A549 (cell line): ENCODE data around the gene OCSTAMP. TPM values are rescaled to one million over a fixed set of nuclear protein-coding genes. Genes with fewer than 3 reads are reported as not detected.

Experiments
- ATAC-seq, 2 experiments: fragments of 200-7000 bp in 1 of 2; fragments of >200 bp in 1 of 2; cut with Nextera tagmentation in 1 of 2; cut with Tn5 transposase in 1 of 2; 3 replicates each; pipeline versions ENCODE4 v1.8.0 to v1.9.1; 2018 to 2020; ENCODE audit warnings: mild to moderate bottlenecking in 1 of 2, moderate library complexity in 1 of 2
- CTCF ChIA-PET: fragments of 300-600 bp; sonication (Branson Sonifier 250); formaldehyde crosslinking; extraction: SDS; loops from one replicate; lab custom pipeline; 2021; ENCODE audit warnings: antibody characterized with exemption, inconsistent platforms; lab: Yijun Ruan, JAX
- POLR2A ChIA-PET: fragments of 350-600 bp; formaldehyde crosslinking; extraction: SDS; loops from one replicate; lab custom pipeline; 2021; ENCODE audit warnings: antibody characterized with exemption, inconsistent platforms; lab: Yijun Ruan, JAX
- DNase-seq, 2 experiments: peaks; one replicate each; pipeline versions ENCODE4 v3.0.0 to v3.0.0-alpha.2; 2011 to 2016; ENCODE audit warnings: low read depth in 1 of 2, low spot score in 1 of 2
- FAIRE-seq: peaks from 2 replicates; lab custom pipeline; 2011; peaks lifted over from hg19 to GRCh38; lab: Jason Lieb, UNC
- H3K27ac ChIP-seq, 2 experiments: fragments of >200 bp; sonication (Bioruptor Twin); formaldehyde crosslinking; 3 replicates each; pipeline ENCODE4 v1.5.1; 2016 to 2017
- H3K4me1 ChIP-seq: fragments of >200 bp; sonication (Bioruptor Twin); formaldehyde crosslinking; 3 replicates; pipeline ENCODE4 v1.6.1; 2016
- H3K4me2 ChIP-seq: fragments of >200 bp; sonication (Bioruptor Twin); formaldehyde crosslinking; 3 replicates; pipeline ENCODE4 v1.6.1; 2016
- H3K4me3 ChIP-seq: fragments of >200 bp; sonication (Bioruptor Twin); formaldehyde crosslinking; 3 replicates; pipeline ENCODE4 v1.5.1; 2016
- H3K9me3 ChIP-seq: fragments of >200 bp; sonication (Bioruptor Twin); formaldehyde crosslinking; 3 replicates; pipeline ENCODE4 v1.6.1; 2016
- ATOH8 ChIP-seq: fragments of 250-450 bp; sonication (Bioruptor Pico); IDR thresholded peaks from 2 replicates; pipeline ENCODE4 v1.5.0; 2020; ENCODE audit warnings: low read depth, mild to moderate bottlenecking, moderate library complexity
- BCL3 ChIP-seq: fragments of >200 bp; sonication (Bioruptor Twin); formaldehyde crosslinking; IDR thresholded peaks from 3 replicates; pipeline ENCODE4 v1.6.1; 2016
- CBX2 ChIP-seq: fragments of 200-600 bp; sonication (generic); IDR thresholded peaks from 2 replicates; pipeline ENCODE4 v1.6.1; 2016; ENCODE audit warnings: low read depth, mild to moderate bottlenecking, borderline replicate concordance
- FOXS1 ChIP-seq: fragments of 250-450 bp; sonication (Bioruptor Pico); IDR thresholded peaks from 2 replicates; pipeline ENCODE4 v1.5.0; 2020; ENCODE audit warnings: mild to moderate bottlenecking, moderate library complexity
- HEYL ChIP-seq: fragments of 250-450 bp; sonication (Bioruptor Pico); IDR thresholded peaks from 2 replicates; pipeline ENCODE4 v1.8.0; 2021; ENCODE audit warnings: mild to moderate bottlenecking, moderate library complexity
- HOXB13 ChIP-seq: fragments of 250-450 bp; sonication (Bioruptor Pico); IDR thresholded peaks from 2 replicates; pipeline ENCODE4 v1.5.0; 2020; ENCODE audit warnings: low read depth, mild to moderate bottlenecking, moderate library complexity
- HOXB5 ChIP-seq: fragments of 250-450 bp; sonication (Bioruptor Pico); IDR thresholded peaks from 2 replicates; pipeline ENCODE4 v1.5.0; 2020; ENCODE audit warnings: mild to moderate bottlenecking, moderate library complexity
- KDM1A ChIP-seq: fragments of 200-600 bp; sonication (generic); IDR thresholded peaks from 2 replicates; pipeline ENCODE4 v1.6.1; 2016; ENCODE audit warnings: low read depth, mild to moderate bottlenecking
- MYC ChIP-seq: IDR thresholded peaks from 2 replicates; pipeline ENCODE4 v1.6.1; 2012; ENCODE audit warnings: mild to moderate bottlenecking, inconsistent platforms, low read length, improper control_type of control experiment, borderline replicate concordance
- NPAS2 ChIP-seq: fragments of 250-450 bp; sonication (Bioruptor Pico); IDR thresholded peaks from 2 replicates; pipeline ENCODE4 v1.8.0; 2022; ENCODE audit warnings: mild to moderate bottlenecking, moderate library complexity, borderline replicate concordance
- PBX3 ChIP-seq: IDR thresholded peaks from 2 replicates; pipeline ENCODE4 v1.6.1; 2012
- RAD21 ChIP-seq, 2 experiments: fragments of >200 bp in 1 of 2; sonication (Bioruptor Twin) in 1 of 2; formaldehyde crosslinking in 1 of 2; IDR thresholded peaks in 1 of 2; conservative IDR thresholded peaks in 1 of 2; 2 replicates in 1 of 2; 3 replicates in 1 of 2; pipeline ENCODE4 v1.6.1; 2012 to 2018; ENCODE audit warnings: inconsistent platforms in 1 of 2
- REST ChIP-seq: fragments of 200-600 bp; sonication (generic); IDR thresholded peaks from 2 replicates; pipeline ENCODE4 v1.6.1; 2016; ENCODE audit warnings: antibody characterized with exemption, mild to moderate bottlenecking, moderate library complexity
- RNF2 ChIP-seq: fragments of 200-600 bp; sonication (generic); IDR thresholded peaks from 2 replicates; pipeline ENCODE4 v1.6.1; 2016; ENCODE audit warnings: low read depth, mild to moderate bottlenecking, antibody characterized with exemption, moderate library complexity, borderline replicate concordance
- SMC3 ChIP-seq: fragments of >200 bp; sonication (Bioruptor Twin); formaldehyde crosslinking; IDR thresholded peaks from 3 replicates; pipeline ENCODE4 v1.6.1; 2018; ENCODE audit warnings: inconsistent platforms
- WGBS: methylation state at CpG from one replicate; pipeline ENCODE4 v1.1.6; 2017; ENCODE audit errors: missing lambda C conversion rate; 5-methylcytosine and 5-hydroxymethylcytosine counted together
- polyA plus RNA-seq, 4 experiments: library from polyadenylated mRNA; depleted of rRNA in 3 of 4; stranded (reverse); fragments of >200 nt; fragmentation: RNase III in 1 of 4; extraction: RNeasy Plus Mini Kit Qiagen cat#74134 plus additional on column Dnase treatment in 1 of 4; gene quantifications; 2 replicates in 3 of 4; 3 replicates in 1 of 4; pipeline ENCODE4 v1.2.3, GENCODE V29; 2011 to 2017

Gene OCSTAMP
- polyA plus RNA-seq, 2 of the 4 experiments (the other 2 are of a cell fraction): not detected

GRCh38 chr20:46562009-46562372 is 11.5 kb upstream of the OCSTAMP start:
- no peaks in the 10 kb centered on the region for H3K9me3 ChIP-seq
- CTCF ChIA-PET: interaction anchor here (1.0 to 3.7 kb wide), 17 partner anchors 10 to 135 kb away, joined by 3 to 35 read pairs (median 5); partner anchors contain the start of gene OCSTAMP
- 51% methylated on average over 5 of the region's 5 CpGs for WGBS
- POLR2A ChIA-PET: interaction anchor here (0.7 kb wide), 1 partner anchor 61 kb away, joined by 4 read pairs; no protein-coding TSS in a partner anchor
- TF ChIP-seq BCL3 (no peak), KDM1A (no peak), NPAS2 (no peak), MYC (no peak), HOXB5 (CRISPR knock-in tag) (no peak), RNF2 (no peak)
- DNase-seq (no peak), FAIRE-seq (no peak), ATAC-seq (no peak)
- peak overlapping the region in 1 of 2 experiments; percentile 28; a peak in 1 of 6 replicates for H3K27ac ChIP-seq
- peak overlapping the region; percentile 73 for H3K4me2 ChIP-seq
- peaks cover 12% of the 10 kb centered on the region for H3K4me1 ChIP-seq
- H3K4me3 ChIP-seq: peak overlapping the region; percentile 7; the same call in 2 of the 3 replicates

- ChIA-PET POLR2A (no interaction called here), CTCF (interaction anchor here (1.0 to 3.7 kb wide), 7 partner anchors 8 to 122 kb away, joined by 3 to 35 read pairs (median 7); partner anchors contain the start of gene OCSTAMP)
- Histone ChIP-seq H3K4me3 (no peak overlapping the region), H3K4me1 (peaks cover 12% of the 10 kb centered on the region), H3K27ac (no peak overlapping the region), H3K9me3 (no peaks in the 10 kb centered on the region), H3K4me2 (no peak overlapping the region)
- 67% methylated on average over 7 of the region's 7 CpGs for WGBS
- no peak for TF ChIP-seq HOXB13 (CRISPR knock-in tag)
- no peak for TF ChIP-seq HEYL
- TF ChIP-seq ATOH8 (CRISPR knock-in tag): no peak
- no peak for TF ChIP-seq PBX3
- no peak for TF ChIP-seq CBX2
- no peak for TF ChIP-seq FOXS1 (CRISPR knock-in tag)
- peak in 1 of 2 experiments; percentile 25; a peak in 1 of 5 replicates for TF ChIP-seq RAD21 (conservative IDR thresholded peaks at IDR 0.05 in 1 of 2, IDR thresholded peaks at IDR 0.05 in 1 of 2)
- TF ChIP-seq REST: no peak
- no peak for TF ChIP-seq SMC3
- FAIRE-seq (no peak), ATAC-seq (no peak), DNase-seq (no peak)
These were observed 9.4 kb upstream of the OCSTAMP start for GRCh38 chr20:46559685-46560440.
